Heart left ventricle (tissue), 16 donors: ENCODE measurements around the gene LIPC. TPM values are rescaled to one million over a fixed set of nuclear protein-coding genes. Genes with fewer than 3 reads are reported as not detected.

Experiments
- ATAC-seq, 4 donors: fragments of 200-7000 bp; cut with Tn5 transposase; one replicate each; pipeline ENCODE4 v1.9.1; 2020 to 2022; ENCODE audit warnings: moderate library complexity in 4 of 4, mild to moderate bottlenecking in 3 of 4, moderate number of reproducible peaks in 1 of 4
- DNase-seq, 5 donors: peaks; one replicate each; pipeline ENCODE4 v3.0.0-alpha.2; 2020
- H3K27ac ChIP-seq, 12 donors: fragments of 200-600 bp; sonication (generic) in 4 of 12; one replicate each; pipeline versions ENCODE4 v1.5.0 to v1.8.0; 2016 to 2022; ENCODE audit warnings: mild to moderate bottlenecking in 2 of 12
- H3K27me3 ChIP-seq, 9 donors: fragments of 200-600 bp; sonication (generic) in 2 of 9; one replicate each; pipeline versions ENCODE4 v1.5.1 to v1.8.0; 2016 to 2022; ENCODE audit warnings: mild to moderate bottlenecking in 3 of 9
- H3K36me3 ChIP-seq, 9 donors: fragments of 200-600 bp; sonication (generic) in 2 of 9; one replicate each; pipeline versions ENCODE4 v1.5.0 to v1.8.0; 2018 to 2022; ENCODE audit warnings: mild to moderate bottlenecking in 2 of 9
- H3K4me1 ChIP-seq, 12 donors: fragments of 200-600 bp; sonication (generic) in 4 of 12; one replicate each; pipeline versions ENCODE4 v1.5.0 to v1.8.0; 2016 to 2022; ENCODE audit warnings: mild to moderate bottlenecking in 3 of 12
- H3K4me3 ChIP-seq, 12 donors: fragments of 200-600 bp; sonication (generic) in 4 of 12; one replicate each; pipeline versions ENCODE4 v1.5.0 to v1.8.0; 2017 to 2022; ENCODE audit warnings: mild to moderate bottlenecking in 9 of 12, moderate library complexity in 4 of 12
- H3K9me3 ChIP-seq, 12 donors: fragments of 200-600 bp; sonication (generic) in 4 of 12; one replicate each; pipeline versions ENCODE4 v1.5.0 to v1.8.0; 2016 to 2022; ENCODE audit warnings: mild to moderate bottlenecking in 1 of 12
- POLR2A ChIP-seq, 2 donors: fragments of 450-650 bp; IDR thresholded peaks; one replicate each; pipeline ENCODE4 v1.6.1; 2017; ENCODE audit warnings: antibody characterized with exemption in 2 of 2, mild to moderate bottlenecking in 2 of 2, moderate library complexity in 2 of 2
- WGBS, 4 donors: extraction: QIAGEN DNeasy Blood & Tissue Kit in 2 of 4; methylation state at CpG; one replicate each; pipeline versions ENCODE4 v1.1.5 to v1.1.7; 2013 to 2018; 5-methylcytosine and 5-hydroxymethylcytosine counted together
- intact Hi-C, 10 donors: fragments of 100-400 bp; cut with DNase I; formaldehyde crosslinking; loops; one replicate each; pipeline versions ENCODE4 v1.11.1 to v1.14.2; 2022
- polyA plus RNA-seq, 2 donors: library from polyadenylated mRNA; stranded (reverse); fragments of 200-250 nt; gene quantifications; one replicate each; pipeline ENCODE4 v1.2.3, GENCODE V29; 2013
- total RNA-seq, 9 donors: library from RNA; depleted of rRNA in 2 of 9; stranded (reverse); fragments of >200 nt in 2 of 9; fragmentation: NEBNext Ultra II Directional in 3 of 9; extraction: Animal tissue kit (Norgen Biotek cat#: 25700) in 3 of 9; gene quantifications; one replicate each; pipeline versions ENCODE4 v1.1.0 to v1.2.4, GENCODE V29; 2016 to 2023
- TF ChIP-seq, protein P1 (sequence below), 12 donors: fragments of 200-600 bp; sonication (generic) in 4 of 12; IDR thresholded peaks; one replicate each; pipeline versions ENCODE4 v1.5.0 to v1.8.0; 2018 to 2022; ENCODE audit warnings: antibody characterized with exemption in 12 of 12, mild to moderate bottlenecking in 5 of 12
- donor health status: ischemic (EF 13 %, LVEDD 7.1; RV severe dilation, severe dysfunction).
- donor health status: healthy with polysubstance abuse.
- donor health status: DM: no; HTN: yes; CAD: no.
- donor health status: DM: no; HTN: no; CAD: no.
- donor health status: ischemic (EF 25% LVEDD 6.9; RV normal size, moderate dysfunction).
- donor health status: ischemic (EF 25% LVEDD 5.7; RV mildly dilated, moderate dysfunction).
- donor health status: healthy.
- donor health status: DM: yes; HTN: yes; CAD: no.
- donor health status: ischemic (EF 35%, LVEDD 5.7; RV mildly dilated, moderate dysfunction).
- donor health status: nonischemic (EF 11% LVEDD 7.7; RV severe dilation, severe dysfunction).
- donor health status: DM: yes; HTN: yes; CAD: no.
- donor health status: PGD.
- donor health status: ischemic (EF 29% LVEDD 5.4; RV normal size, mild dysfunction).
- donor health status: nonischemic (EF 23%, LVEDD 6.1; RV moderate dilation, normal function).

LIPC gene
- total and polyA plus RNA-seq, 11 donors, result 0.10 to 1.4 (median 0.55) TPM; not detected in 1

DNA sequence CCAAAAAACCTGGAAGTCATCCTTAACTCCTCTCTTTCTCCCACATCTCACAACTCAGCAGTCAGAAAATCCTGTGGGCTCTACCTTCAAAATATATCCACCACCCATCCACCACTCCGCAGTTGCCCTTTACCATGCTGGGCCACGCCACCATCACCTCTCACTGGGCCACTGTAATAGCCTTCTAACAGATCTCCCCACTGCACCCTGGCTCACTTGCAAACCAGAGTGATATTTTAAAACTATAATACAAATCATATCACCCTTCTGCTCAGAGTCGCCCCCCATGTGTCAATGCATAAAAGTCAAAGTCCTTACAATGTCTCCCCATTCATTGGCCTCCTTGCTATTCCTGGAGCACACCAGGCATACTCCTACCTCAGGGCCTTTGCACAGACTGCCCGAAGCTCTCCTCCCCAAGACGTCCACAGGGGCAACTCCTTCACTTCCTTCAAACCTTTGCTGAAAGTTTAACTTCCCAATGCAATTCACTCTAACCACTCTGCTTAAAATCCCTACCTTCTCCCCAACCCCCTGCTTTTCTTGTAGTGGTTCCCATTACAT, 1.5 kb upstream of the LIPC start:
- no peak overlapping the region for H3K4me3 ChIP-seq
- no peaks in the 10 kb centered on the region for H3K27me3 ChIP-seq
- H3K27ac ChIP-seq, result no peak overlapping the region
- ATAC-seq (no peak), DNase-seq (no peak)
- peaks cover 0 to 20% (median 5%) of the 10 kb centered on the region in 12 donors for H3K4me1 ChIP-seq
- 94 to 97% (median 97%) methylated on average over 5 of the region's 5 CpGs for WGBS, 4 donors
- intact Hi-C loops, result loop anchor here in 4 of 10 donors (10.0 kb wide), 2 partner anchors 94 to 156 kb away; no protein-coding TSS in a partner anchor
- no peaks in the 10 kb centered on the region for H3K36me3 ChIP-seq
- H3K9me3 ChIP-seq, result no peaks in the 10 kb centered on the region
- TF ChIP-seq, protein P1, sequence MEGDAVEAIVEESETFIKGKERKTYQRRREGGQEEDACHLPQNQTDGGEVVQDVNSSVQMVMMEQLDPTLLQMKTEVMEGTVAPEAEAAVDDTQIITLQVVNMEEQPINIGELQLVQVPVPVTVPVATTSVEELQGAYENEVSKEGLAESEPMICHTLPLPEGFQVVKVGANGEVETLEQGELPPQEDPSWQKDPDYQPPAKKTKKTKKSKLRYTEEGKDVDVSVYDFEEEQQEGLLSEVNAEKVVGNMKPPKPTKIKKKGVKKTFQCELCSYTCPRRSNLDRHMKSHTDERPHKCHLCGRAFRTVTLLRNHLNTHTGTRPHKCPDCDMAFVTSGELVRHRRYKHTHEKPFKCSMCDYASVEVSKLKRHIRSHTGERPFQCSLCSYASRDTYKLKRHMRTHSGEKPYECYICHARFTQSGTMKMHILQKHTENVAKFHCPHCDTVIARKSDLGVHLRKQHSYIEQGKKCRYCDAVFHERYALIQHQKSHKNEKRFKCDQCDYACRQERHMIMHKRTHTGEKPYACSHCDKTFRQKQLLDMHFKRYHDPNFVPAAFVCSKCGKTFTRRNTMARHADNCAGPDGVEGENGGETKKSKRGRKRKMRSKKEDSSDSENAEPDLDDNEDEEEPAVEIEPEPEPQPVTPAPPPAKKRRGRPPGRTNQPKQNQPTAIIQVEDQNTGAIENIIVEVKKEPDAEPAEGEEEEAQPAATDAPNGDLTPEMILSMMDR (IDR thresholded peaks at IDR 0.05), result no peak
- TF ChIP-seq POLR2A (IDR thresholded peaks at IDR 0.05), result no peak

DNA sequence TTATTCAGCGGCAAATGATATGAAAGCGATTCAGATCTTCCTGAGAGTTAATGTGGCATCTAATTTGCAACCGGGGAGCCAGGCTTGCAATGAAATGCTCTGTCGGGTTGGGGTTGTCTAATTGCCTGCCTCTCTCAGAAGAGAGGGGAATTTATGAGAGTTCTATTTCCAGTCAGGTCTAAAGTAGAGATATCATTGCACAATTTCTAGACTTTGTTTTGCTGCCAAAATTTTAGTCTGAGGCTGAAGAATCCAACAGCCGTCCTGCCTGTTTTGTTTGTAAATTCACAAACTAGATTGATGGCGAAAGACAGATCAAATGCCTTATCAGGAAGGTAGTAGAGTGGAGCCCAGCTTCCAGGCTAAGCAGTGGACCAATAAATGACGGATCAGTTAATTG, 610 bp downstream of the LIPC start:
- no peak for TF ChIP-seq POLR2A (IDR thresholded peaks at IDR 0.05)
- TF ChIP-seq, protein P1 (IDR thresholded peaks at IDR 0.05), result no peak
- ATAC-seq (no peak), DNase-seq (no peak)
- H3K27ac ChIP-seq, result no peak overlapping the region
- no peak overlapping the region for H3K4me3 ChIP-seq
- peaks cover 0 to 19% (median 5%) of the 10 kb centered on the region in 12 donors for H3K4me1 ChIP-seq
- no peaks in the 10 kb centered on the region for H3K36me3 ChIP-seq
- no peaks in the 10 kb centered on the region for H3K27me3 ChIP-seq
- intact Hi-C loops, result loop anchor here in 4 of 10 donors (10.0 kb wide), 2 partner anchors 92 to 158 kb away; no protein-coding TSS in a partner anchor
- no peaks in the 10 kb centered on the region for H3K9me3 ChIP-seq
- 69 to 87% (median 81%) methylated on average over 7 of the region's 7 CpGs for WGBS, 4 donors

DNA sequence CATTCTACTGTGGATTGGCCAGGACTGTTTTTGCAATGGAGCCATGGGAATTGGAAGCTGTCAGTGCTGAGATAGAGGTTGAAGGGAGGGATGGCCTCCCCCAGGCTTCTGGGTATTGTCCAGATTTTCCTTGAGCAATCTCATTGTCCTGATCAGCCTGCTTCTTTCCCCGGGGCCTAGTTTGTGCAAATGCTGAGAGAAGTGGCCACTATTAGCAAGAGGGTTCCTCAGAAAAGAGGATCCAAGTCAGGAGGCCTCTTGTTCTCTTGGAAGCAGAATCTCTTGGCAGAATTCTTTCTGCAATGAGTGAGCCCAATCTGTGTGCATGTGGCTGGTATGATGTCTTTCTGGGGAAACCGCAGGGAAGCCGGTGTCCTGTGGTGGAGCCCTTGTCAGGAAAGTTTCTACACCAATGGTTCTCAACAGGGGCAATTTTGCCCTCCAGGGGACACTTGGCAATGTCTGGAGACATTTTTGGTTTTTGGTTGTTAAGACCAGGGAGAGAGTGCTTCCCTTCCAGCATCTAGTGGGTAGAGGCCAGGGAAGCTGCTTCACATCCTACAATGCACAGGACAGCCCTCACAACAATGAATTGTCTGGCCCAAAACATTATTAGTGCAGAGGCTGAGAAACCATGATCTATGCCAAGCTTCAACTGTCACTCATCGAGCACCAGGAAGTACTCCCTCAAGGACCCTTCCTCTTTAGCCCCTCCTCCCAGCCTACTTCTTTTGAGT, 2.0 kb downstream of the LIPC start:
- TF ChIP-seq, protein P1 (IDR thresholded peaks at IDR 0.05), result no peak
- no peak for TF ChIP-seq POLR2A (IDR thresholded peaks at IDR 0.05)
- no peak for DNase-seq
- no peak overlapping the region for H3K27ac ChIP-seq
- no peaks in the 10 kb centered on the region for H3K27me3 ChIP-seq
- H3K4me3 ChIP-seq, result no peak overlapping the region
- WGBS, 4 donors, result 66 to 79% (median 75%) methylated on average over 4 of the region's 4 CpGs
- peaks cover 0 to 24% (median 5%) of the 10 kb centered on the region in 12 donors for H3K4me1 ChIP-seq
- H3K9me3 ChIP-seq, result no peaks in the 10 kb centered on the region
- intact Hi-C loops, result loop anchor here in 4 of 10 donors (10.0 kb wide), 2 partner anchors 91 to 159 kb away; no protein-coding TSS in a partner anchor
- no peaks in the 10 kb centered on the region for H3K36me3 ChIP-seq
- no peak for ATAC-seq

DNA sequence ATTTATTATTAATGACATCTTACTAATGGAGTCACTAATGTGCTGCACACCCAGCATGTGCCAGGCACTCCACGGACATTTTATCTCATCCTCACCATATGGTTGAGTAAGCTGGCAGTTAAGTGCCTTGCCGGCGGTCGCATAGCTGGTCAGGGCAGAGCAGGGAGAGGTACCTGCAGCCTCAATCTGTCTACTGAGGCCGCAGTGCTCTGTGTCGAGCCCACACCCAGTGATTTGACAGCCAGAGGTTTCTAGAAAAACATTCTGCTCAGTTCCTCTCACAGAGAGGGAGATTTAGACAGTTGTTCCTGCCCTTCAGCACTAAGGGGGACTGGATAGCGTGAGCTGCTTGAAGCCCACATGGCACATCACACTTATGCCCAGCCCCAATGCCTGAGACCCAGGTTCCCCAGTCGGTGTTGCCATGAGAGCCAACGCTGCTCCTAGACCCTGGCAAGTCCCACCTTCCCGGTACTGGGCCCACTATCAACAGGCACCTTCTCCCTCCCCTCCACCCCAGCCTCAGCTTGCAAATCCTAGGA, 2.6 kb downstream of the LIPC start:
- TF ChIP-seq, protein P1 (IDR thresholded peaks at IDR 0.05), result no peak
- TF ChIP-seq POLR2A (IDR thresholded peaks at IDR 0.05), result no peak
- DNase-seq (no peak), ATAC-seq (no peak)
- no peaks in the 10 kb centered on the region for H3K9me3 ChIP-seq
- H3K27ac ChIP-seq, result no peak overlapping the region
- H3K27me3 ChIP-seq, result no peaks in the 10 kb centered on the region
- peaks cover 0 to 31% (median 9%) of the 10 kb centered on the region in 12 donors for H3K4me1 ChIP-seq
- 79 to 85% (median 81%) methylated on average over 8 to 10 of the region's 10 CpGs for WGBS, 4 donors
- no peaks in the 10 kb centered on the region for H3K36me3 ChIP-seq
- no peak overlapping the region for H3K4me3 ChIP-seq
- intact Hi-C loops, result loop anchor here in 4 of 10 donors (10.0 kb wide), 2 partner anchors 90 to 160 kb away; no protein-coding TSS in a partner anchor
